OCI-LY3 (cell line): ENCODE results near the gene CLCA1.
"Not testable (repeated sequence)": the region's sequence is repeated elsewhere in the genome, so short reads cannot be mapped to it uniquely, and the experiment has no call there.

Experiments used
- H2AFZ ChIP-seq: fragments of 200-600, 300-600 bp; shearing (Covaris generic); 2 replicates; pipeline ENCODE4 v1.6.0; 2014; ENCODE audit warnings: antibody characterized with exemption, low read depth, low read length
- H3K27ac ChIP-seq: fragments of 200-600, 300-600 bp; sonication (generic); 2 replicates; pipeline ENCODE4 v1.5.1; 2014; ENCODE audit warnings: mild to moderate bottlenecking, low read length, moderate library complexity, mixed read lengths
- H3K27me3 ChIP-seq: fragments of 200-600, 300-600 bp; sonication (generic); 2 replicates; pipeline ENCODE4 v1.6.1; 2014; ENCODE audit warnings: low read depth, low read length, mixed read lengths
- H3K36me3 ChIP-seq: fragments of 200-600, 300-600 bp; sonication (generic); replicated peaks from 2 replicates; pipeline ENCODE3; 2014; ENCODE audit warnings: low read depth, low read length, mixed read lengths
- H3K4me1 ChIP-seq: fragments of 300-600, 200-600 bp; sonication (generic); 2 replicates; pipeline ENCODE4 v1.6.1; 2014; ENCODE audit warnings: low read length, mixed read lengths
- H3K4me2 ChIP-seq: fragments of 200-600, 300-600 bp; sonication (generic); 2 replicates; pipeline ENCODE4 v1.6.1; 2014; ENCODE audit warnings: low read length, mixed read lengths
- H3K4me3 ChIP-seq: fragments of 300-600, 200-600 bp; sonication (generic); 2 replicates; pipeline ENCODE4 v1.5.1; 2014; ENCODE audit warnings: antibody characterized with exemption, mild to moderate bottlenecking, low read length, moderate library complexity
- H3K79me2 ChIP-seq: fragments of 300-600, 200-600 bp; shearing (Covaris generic); 2 replicates; pipeline ENCODE4 v1.6.1; 2014; ENCODE audit warnings: mild to moderate bottlenecking, low read length, mixed read lengths
- H3K9ac ChIP-seq: fragments of 300-600, 200-600 bp; shearing (Covaris generic); 2 replicates; pipeline ENCODE4 v1.6.0; 2014; ENCODE audit warnings: mild to moderate bottlenecking, low read length, moderate library complexity
- H3K9me3 ChIP-seq: fragments of 200-600, 300-600 bp; shearing (Covaris generic); 2 replicates; pipeline ENCODE4 v1.6.1; 2014; ENCODE audit warnings: low read length, mixed read lengths; ENCODE audit not compliant: insufficient read depth
- H4K20me1 ChIP-seq: fragments of 200-600, 300-600 bp; sonication (generic); 2 replicates; pipeline ENCODE4 v1.6.1; 2016; ENCODE audit warnings: low read length, mixed read lengths; ENCODE audit not compliant: insufficient read depth
- CTCF ChIP-seq: fragments of 200-600, 300-600 bp; sonication (generic); IDR thresholded peaks from 2 replicates; pipeline ENCODE4 v1.5.1; 2014; ENCODE audit warnings: antibody characterized with exemption, low read length, low read depth
- EZH2phosphoT487 ChIP-seq: fragments of 200-600 bp; shearing (Covaris generic); IDR thresholded peaks from 2 replicates; pipeline ENCODE4 v1.6.1; 2018; ENCODE audit warnings: antibody characterized with exemption, mixed run types, low read depth

Gene CLCA1

GRCh38 chr1:86500714-86501113 lies 32.0 kb downstream of the CLCA1 start:
- Histone ChIP-seq H3K9ac (no peak overlapping the region), H3K4me3 (no peak overlapping the region), H3K27ac (no peak overlapping the region), H3K4me2 (no peak overlapping the region), H3K36me3 (no peaks in the 10 kb centered on the region), H4K20me1 (no peaks in the 10 kb centered on the region), H3K4me1 (peaks cover 15% of the 10 kb centered on the region), H3K9me3 (no peaks in the 10 kb centered on the region), H3K79me2 (no peaks in the 10 kb centered on the region), H2AFZ (no peak overlapping the region), H3K27me3 (no peaks in the 10 kb centered on the region)
- no peak for TF ChIP-seq EZH2phosphoT487
- no peak for TF ChIP-seq CTCF

- H2AFZ ChIP-seq: peak overlapping the region; percentile 73
- TF ChIP-seq CTCF: peak; percentile 47
- H3K79me2 ChIP-seq, H3K27me3 ChIP-seq, H3K36me3 ChIP-seq, H3K9me3 ChIP-seq, H4K20me1 ChIP-seq, H3K27ac ChIP-seq: not testable (repeated sequence)
- H3K4me1 ChIP-seq: peaks cover 15% of the 10 kb centered on the region
- H3K4me3 ChIP-seq: peak overlapping the region; percentile 77
- H3K4me2 ChIP-seq: peak overlapping the region; percentile 87
- peak overlapping the region; percentile 63 for H3K9ac ChIP-seq
Observed at GRCh38 chr1:86502125-86502646, 33.5 kb downstream of the CLCA1 start.

- no peaks in the 10 kb centered on the region for H3K9me3 ChIP-seq
- no peak overlapping the region for H3K27ac ChIP-seq
- H2AFZ ChIP-seq: peak overlapping the region; percentile 73
- H3K9ac ChIP-seq: peak overlapping the region; percentile 63
- no peaks in the 10 kb centered on the region for H3K27me3 ChIP-seq
- TF ChIP-seq EZH2phosphoT487: no peak
- TF ChIP-seq CTCF: no peak
- H3K36me3 ChIP-seq: no peaks in the 10 kb centered on the region
- peak overlapping the region; percentile 87 for H3K4me2 ChIP-seq
- H3K4me1 ChIP-seq: peaks cover 15% of the 10 kb centered on the region
- H3K79me2 ChIP-seq: no peaks in the 10 kb centered on the region
- H3K4me3 ChIP-seq: peak overlapping the region; percentile 77
- no peaks in the 10 kb centered on the region for H4K20me1 ChIP-seq
Observed at GRCh38 chr1:86502721-86503405, 34.1 kb downstream of the CLCA1 start.

GRCh38 chr1:86503406-86504136 lies 34.8 kb downstream of the CLCA1 start:
- Histone ChIP-seq H3K4me3 (peak overlapping the region; percentile 77), H3K27me3 (no peaks in the 10 kb centered on the region), H3K27ac (no peak overlapping the region), H3K36me3 (no peaks in the 10 kb centered on the region), H4K20me1 (no peaks in the 10 kb centered on the region), H3K79me2 (no peaks in the 10 kb centered on the region), H3K9me3 (no peaks in the 10 kb centered on the region), H3K9ac (peak overlapping the region; percentile 63), H3K4me1 (peaks cover 15% of the 10 kb centered on the region), H3K4me2 (peak overlapping the region; percentile 87), H2AFZ (peak overlapping the region; percentile 73; the same call in 1 of the 2 replicates)
- TF ChIP-seq EZH2phosphoT487: no peak
- no peak for TF ChIP-seq CTCF
